ENCODE data around the gene BTBD2.

Gene BTBD2

DNA sequence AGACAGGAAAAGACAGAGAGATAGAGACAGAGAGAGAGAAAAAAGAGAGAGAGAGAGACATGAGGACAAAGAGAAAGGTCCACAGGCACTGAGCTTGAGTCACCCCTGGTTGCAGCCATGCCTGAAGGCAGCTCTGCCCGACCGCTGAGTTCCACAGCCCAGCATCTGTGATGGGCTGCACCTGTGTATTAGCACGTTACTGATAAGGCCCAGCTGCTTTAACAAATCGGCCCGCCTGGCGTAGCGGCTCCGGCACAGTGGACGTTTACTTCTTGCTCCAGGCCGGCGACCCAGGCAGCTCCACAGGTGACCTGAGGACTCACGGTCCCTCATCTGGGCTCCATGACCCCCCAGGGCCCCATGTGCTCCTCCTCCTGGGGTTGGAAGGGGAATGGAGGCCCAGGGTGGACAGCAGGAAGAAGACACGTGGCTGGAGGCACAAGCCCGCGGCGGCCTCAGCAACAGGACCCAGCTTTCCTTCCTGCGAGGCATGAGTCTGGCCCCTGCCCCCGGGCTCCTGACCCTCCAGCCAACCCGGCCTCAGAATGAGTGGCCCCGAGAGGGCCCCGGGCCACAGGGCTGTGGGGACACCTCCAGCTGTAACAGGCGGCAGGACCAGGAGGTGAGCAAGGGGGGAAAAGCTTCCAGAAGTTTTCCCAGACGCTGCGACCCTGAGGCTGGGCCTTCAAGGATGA, 78.5 kb downstream of the BTBD2 start:
- no peak for DNase-seq

GRCh38 chr19:1936430-1936829, 79.1 kb downstream of the BTBD2 start:
- no peak for DNase-seq

- DNase-seq: no peak
These were observed 79.9 kb downstream of the BTBD2 start for GRCh38 chr19:1935484-1936208.
